ENCODE measurements around the gene KPTN.

The KPTN gene

GRCh38 chr19:47485210-47485609 lies 1.2 kb upstream of the KPTN start:
- Histone ChIP-seq H3K9ac (ENCODE audit: low read length) (peak overlapping the region; percentile 90), H2AFZ (ENCODE audit: low read depth, low read length) (no peak overlapping the region), H3K27me3 (ENCODE audit: low read depth, low read length) (no peaks in the 10 kb centered on the region), H3K79me2 (ENCODE audit: low read length) (0 out of 2 replicates have a peak, but pooled peaks cover 6% of the 10 kb centered on the region), H3K4me2 (ENCODE audit: low read length) (peak overlapping the region; percentile 65), H3K27ac (ENCODE audit: low read length) (no peak overlapping the region), H4K20me1 (ENCODE audit: insufficient read depth, low read length) (no peaks in the 10 kb centered on the region), H3K36me3 (replicated peaks; ENCODE audit: low read depth, low read length) (peaks cover 6% of the 10 kb centered on the region), H3K4me1 (ENCODE audit: low read length) (peaks cover 20% of the 10 kb centered on the region), H3K4me3 (ENCODE audit: low read length) (peak overlapping the region; percentile 80), H3K9me3 (ENCODE audit: insufficient read depth, low read length) (no peaks in the 10 kb centered on the region)
- TF ChIP-seq, protein P1, sequence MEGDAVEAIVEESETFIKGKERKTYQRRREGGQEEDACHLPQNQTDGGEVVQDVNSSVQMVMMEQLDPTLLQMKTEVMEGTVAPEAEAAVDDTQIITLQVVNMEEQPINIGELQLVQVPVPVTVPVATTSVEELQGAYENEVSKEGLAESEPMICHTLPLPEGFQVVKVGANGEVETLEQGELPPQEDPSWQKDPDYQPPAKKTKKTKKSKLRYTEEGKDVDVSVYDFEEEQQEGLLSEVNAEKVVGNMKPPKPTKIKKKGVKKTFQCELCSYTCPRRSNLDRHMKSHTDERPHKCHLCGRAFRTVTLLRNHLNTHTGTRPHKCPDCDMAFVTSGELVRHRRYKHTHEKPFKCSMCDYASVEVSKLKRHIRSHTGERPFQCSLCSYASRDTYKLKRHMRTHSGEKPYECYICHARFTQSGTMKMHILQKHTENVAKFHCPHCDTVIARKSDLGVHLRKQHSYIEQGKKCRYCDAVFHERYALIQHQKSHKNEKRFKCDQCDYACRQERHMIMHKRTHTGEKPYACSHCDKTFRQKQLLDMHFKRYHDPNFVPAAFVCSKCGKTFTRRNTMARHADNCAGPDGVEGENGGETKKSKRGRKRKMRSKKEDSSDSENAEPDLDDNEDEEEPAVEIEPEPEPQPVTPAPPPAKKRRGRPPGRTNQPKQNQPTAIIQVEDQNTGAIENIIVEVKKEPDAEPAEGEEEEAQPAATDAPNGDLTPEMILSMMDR (IDR thresholded peaks at IDR 0.05; ENCODE audit: low read depth, low read length): no peak
- no peak for TF ChIP-seq EZH2phosphoT487 (IDR thresholded peaks at IDR 0.05; ENCODE audit: low read depth)

GRCh38 chr19:47483200-47483599 lies 819 bp downstream of the KPTN start:
- H3K36me3 ChIP-seq (replicated peaks; ENCODE audit: low read depth, low read length): peaks cover 4% of the 10 kb centered on the region
- H4K20me1 ChIP-seq (ENCODE audit: insufficient read depth, low read length): no peaks in the 10 kb centered on the region
- H3K9me3 ChIP-seq (ENCODE audit: insufficient read depth, low read length): no peaks in the 10 kb centered on the region
- peak overlapping the region; percentile 65 for H3K4me2 ChIP-seq (ENCODE audit: low read length)
- no peaks in the 10 kb centered on the region for H3K27me3 ChIP-seq (ENCODE audit: low read depth, low read length)
- H2AFZ ChIP-seq (ENCODE audit: low read depth, low read length): peak overlapping the region; percentile 52
- no peak for TF ChIP-seq EZH2phosphoT487 (IDR thresholded peaks at IDR 0.05; ENCODE audit: low read depth)
- TF ChIP-seq, protein P1 (IDR thresholded peaks at IDR 0.05; ENCODE audit: low read depth, low read length): no peak
- no peak overlapping the region for H3K27ac ChIP-seq (ENCODE audit: low read length)
- H3K9ac ChIP-seq (ENCODE audit: low read length): peak overlapping the region; percentile 90; the same call in 1 of the 2 replicates
- 0 out of 2 replicates have a peak, but pooled peaks cover 6% of the 10 kb centered on the region for H3K79me2 ChIP-seq (ENCODE audit: low read length)
- H3K4me1 ChIP-seq (ENCODE audit: low read length): peaks cover 20% of the 10 kb centered on the region
- H3K4me3 ChIP-seq (ENCODE audit: low read length): peak overlapping the region; percentile 80

DNA sequence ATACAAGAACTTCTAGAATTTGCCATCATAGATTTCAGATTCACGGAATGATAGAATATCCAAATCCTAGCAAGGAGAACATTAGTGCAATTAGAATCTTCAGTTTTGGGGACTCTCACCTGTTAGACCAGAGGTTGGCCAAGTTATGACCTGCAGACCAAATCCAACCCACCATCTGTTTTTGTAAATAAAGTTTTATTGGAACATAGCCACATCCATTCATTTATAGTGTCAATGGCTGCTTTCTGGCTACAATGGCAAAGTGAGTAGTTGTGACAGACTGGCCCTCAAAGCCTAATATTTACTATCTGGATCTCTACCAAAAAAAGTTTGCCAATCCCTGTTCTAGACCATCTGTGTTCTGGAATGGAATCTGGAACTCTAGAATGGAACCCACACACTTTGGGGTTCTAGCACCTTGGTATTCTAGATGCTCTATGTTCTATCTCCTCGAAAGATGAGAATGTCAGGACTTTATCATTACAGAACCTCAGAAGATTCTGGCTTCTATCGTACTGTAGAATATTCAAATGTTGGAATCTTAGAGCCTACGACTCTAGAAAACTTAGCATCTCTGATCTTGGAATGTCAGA lies 2.5 kb downstream of the KPTN start:
- Histone ChIP-seq H2AFZ (ENCODE audit: low read depth, low read length) (no peak overlapping the region), H3K9me3 (ENCODE audit: insufficient read depth, low read length) (no peaks in the 10 kb centered on the region), H3K4me3 (ENCODE audit: low read length) (no peak overlapping the region), H3K36me3 (replicated peaks; ENCODE audit: low read depth, low read length) (peaks cover 4% of the 10 kb centered on the region), H3K4me2 (ENCODE audit: low read length) (no peak overlapping the region), H4K20me1 (ENCODE audit: insufficient read depth, low read length) (no peaks in the 10 kb centered on the region), H3K27ac (ENCODE audit: low read length) (no peak overlapping the region), H3K9ac (ENCODE audit: low read length) (no peak overlapping the region), H3K27me3 (ENCODE audit: low read depth, low read length) (no peaks in the 10 kb centered on the region), H3K4me1 (ENCODE audit: low read length) (peaks cover 13% of the 10 kb centered on the region), H3K79me2 (ENCODE audit: low read length) (0 out of 2 replicates have a peak, but pooled peaks cover 6% of the 10 kb centered on the region)
- TF ChIP-seq, protein P1 (IDR thresholded peaks at IDR 0.05; ENCODE audit: low read depth, low read length): no peak
- TF ChIP-seq EZH2phosphoT487 (IDR thresholded peaks at IDR 0.05; ENCODE audit: low read depth): no peak

- Histone ChIP-seq H3K27me3 (ENCODE audit: low read depth, low read length) (no peaks in the 10 kb centered on the region), H3K36me3 (replicated peaks; ENCODE audit: low read depth, low read length) (peaks cover 4% of the 10 kb centered on the region), H3K9ac (ENCODE audit: low read length) (no peak overlapping the region), H4K20me1 (ENCODE audit: insufficient read depth, low read length) (no peaks in the 10 kb centered on the region), H3K4me1 (ENCODE audit: low read length) (peaks cover 13% of the 10 kb centered on the region), H3K79me2 (ENCODE audit: low read length) (0 out of 2 replicates have a peak, but pooled peaks cover 6% of the 10 kb centered on the region), H3K27ac (ENCODE audit: low read length) (no peak overlapping the region), H3K4me3 (ENCODE audit: low read length) (no peak overlapping the region), H3K9me3 (ENCODE audit: insufficient read depth, low read length) (no peaks in the 10 kb centered on the region), H3K4me2 (ENCODE audit: low read length) (no peak overlapping the region), H2AFZ (ENCODE audit: low read depth, low read length) (no peak overlapping the region)
- TF ChIP-seq, protein P1 (IDR thresholded peaks at IDR 0.05; ENCODE audit: low read depth, low read length): no peak
- no peak for TF ChIP-seq EZH2phosphoT487 (IDR thresholded peaks at IDR 0.05; ENCODE audit: low read depth)
These were observed 3.4 kb downstream of the KPTN start for GRCh38 chr19:47480658-47481057.
